HG02571 (cell line): Measurements from ENCODE around the gene ARHGEF3.

Source experiments
- ATAC-seq: cut with Tn5 transposase; IDR thresholded peaks from one replicate; pipeline ENCODE4 v1.9.1; 2021; ENCODE audit warnings: mild to moderate bottlenecking, moderate library complexity; ENCODE audit not compliant: unreplicated experiment

Gene ARHGEF3

DNA sequence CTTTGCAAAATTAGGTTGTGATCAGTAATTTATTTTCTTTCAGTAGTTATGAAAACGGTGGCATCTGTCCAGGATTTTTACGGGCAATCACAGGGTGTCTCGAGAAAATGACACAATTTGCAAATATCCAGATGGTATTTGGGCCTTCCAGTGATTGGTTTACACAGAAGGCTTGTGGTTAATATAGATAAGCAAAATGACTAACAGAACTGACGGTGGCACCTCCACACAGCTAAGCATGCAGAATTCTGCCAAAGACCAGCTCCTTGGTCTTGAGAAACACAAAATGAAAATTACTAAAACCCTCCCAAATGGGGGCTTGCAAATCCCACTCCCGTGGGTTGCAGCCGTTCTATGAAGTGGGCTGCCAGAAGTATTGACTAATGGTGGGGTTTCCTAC is 5.5 kb downstream of the ARHGEF3 start:
- ATAC-seq: no peak

DNA sequence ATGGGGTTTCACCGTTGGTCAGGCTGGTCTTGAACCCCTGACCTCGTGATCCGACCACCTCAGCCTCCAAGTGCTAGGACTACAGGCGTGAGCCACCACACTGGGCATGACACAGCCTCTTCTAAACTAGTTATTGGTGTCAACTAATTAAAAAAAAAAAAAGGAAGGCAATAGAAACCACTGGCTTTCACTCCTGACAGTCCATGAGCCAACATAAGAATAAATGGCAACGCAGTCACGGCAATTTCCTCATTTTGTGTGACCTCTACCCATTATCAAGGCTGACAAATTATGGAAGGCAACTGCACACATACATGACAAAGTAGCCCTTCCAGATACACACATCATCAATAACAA is 5.9 kb downstream of the ARHGEF3 start:
- no peak for ATAC-seq

DNA sequence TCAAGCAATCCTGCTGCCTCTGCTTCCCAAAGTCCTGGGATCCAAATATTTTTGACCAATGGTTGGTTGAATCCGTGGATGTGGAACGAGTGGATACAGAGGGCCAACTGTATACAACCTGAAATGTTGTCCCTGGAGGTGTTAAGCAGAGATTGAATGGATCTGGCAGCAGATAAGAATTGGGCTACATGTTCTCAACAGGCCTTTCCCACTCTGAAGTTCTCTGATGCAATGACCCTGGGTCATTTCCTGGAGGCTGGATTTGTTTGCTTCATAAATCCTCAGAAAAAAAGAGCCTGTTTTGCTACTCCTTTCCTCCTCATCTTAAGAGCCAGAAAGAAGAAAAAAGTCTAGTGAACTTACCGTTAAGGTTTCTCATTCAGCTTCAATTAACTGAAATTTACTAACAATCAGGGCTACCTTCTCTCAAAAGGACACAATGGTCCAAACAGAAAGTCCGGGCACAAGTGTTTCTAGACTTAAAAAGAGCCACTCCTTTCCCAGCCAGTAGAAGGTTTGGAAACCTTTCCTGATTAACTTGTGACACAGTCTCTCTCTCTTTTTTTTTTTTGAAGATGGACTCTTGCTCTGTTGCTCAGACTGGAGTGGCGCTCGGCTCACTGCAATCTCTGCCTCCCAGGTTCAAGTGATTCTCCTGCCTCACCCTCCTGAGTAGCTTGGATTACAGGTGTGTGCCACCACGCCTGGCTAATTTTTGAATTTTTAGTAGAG is 6.5 kb downstream of the ARHGEF3 start:
- no peak for ATAC-seq

DNA sequence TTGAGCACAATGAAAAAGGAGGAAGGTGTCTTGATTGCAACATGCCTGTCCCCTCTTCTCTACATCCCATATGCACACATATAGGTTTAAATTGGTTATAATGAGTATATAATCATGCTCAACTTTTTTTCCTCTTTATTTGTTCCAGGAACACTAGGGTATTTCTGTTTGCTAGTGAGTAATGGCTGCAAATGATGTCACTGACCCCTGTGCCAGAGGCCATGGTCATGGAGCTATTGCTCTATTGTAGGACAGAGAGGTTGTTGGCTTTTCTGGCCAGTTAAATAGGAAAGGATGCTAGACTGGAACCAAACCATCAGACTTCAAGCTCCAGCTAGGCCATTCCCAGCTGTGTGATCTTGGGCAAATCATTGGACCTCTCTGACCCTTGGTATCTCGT is 9.6 kb downstream of the ARHGEF3 start:
- ATAC-seq: no peak

DNA sequence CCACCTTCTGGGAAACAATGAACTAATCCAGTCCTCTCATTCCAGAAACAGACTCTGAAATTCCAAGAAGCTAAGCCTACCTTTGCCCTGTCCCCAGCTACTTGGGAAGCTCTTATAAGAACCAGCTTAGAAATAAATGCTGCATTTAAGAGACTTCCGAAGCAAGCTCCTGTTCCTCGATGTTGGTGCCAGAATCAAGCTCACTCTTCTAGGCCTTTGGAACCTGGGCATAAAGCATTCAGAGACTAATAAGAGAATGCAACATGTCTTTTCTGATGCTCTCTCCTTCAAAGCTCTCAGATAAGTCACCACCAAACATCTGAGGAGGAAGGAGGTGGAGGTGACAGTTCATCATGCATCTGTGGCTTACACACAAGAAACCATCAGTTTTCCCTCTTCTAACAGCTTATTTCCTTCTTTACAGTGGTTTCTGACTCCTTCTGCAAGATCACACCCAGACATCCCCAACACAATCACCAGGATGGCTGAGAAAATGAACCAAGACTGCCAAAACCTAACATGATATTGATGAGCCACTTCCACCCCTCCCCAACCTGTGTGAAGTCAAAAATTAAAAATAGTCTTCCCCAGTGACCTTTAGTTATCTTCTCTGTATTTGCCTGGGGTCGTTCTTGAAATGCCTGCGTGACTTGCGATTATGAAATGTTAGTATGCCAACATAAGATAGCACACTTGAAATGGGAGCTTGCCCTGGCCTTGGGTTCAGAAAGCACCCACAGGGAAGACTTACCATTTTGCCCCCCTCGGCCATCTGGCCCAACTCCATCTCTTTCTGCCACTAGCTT is 11.5 kb downstream of the ARHGEF3 start:
- ATAC-seq: no peak

DNA sequence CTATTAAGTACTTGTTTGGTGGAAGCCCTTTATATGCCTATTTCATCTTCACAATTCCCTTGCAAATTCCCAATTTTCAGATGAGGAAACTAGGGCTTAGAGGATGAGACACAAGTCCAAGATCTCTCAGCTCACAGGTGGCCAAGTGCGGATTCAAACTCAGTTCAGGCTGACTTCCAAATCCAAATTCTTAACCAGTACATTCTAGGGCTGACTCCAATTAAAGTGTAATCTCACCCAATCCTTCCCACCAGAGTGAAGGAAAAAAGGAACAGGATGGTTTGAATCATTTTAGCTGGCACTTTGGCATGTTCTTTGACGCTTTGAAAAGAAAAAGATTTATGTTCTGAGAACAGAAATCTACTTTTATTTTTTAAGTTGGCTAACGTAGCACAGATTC is 12.7 kb downstream of the ARHGEF3 start:
- ATAC-seq: no peak

DNA sequence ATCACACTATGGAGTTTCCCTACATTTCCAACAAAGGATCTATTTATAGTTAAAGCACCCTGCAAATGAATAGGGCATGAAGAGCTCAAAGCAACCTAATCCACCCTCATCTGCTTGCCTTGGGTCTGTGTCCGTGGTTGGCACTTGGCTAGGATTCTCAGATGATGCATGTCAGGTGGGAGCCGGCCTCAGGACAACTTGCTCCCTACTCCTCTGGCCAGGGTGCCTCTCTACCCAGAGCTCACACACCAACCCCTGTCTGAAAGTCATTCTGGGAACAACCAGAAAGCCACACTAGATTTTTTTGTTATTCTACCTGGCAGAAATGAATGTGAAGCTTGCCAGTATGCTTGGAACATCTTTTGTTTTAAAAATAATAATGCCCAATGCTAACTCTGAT is 13.2 kb downstream of the ARHGEF3 start:
- no peak for ATAC-seq

DNA sequence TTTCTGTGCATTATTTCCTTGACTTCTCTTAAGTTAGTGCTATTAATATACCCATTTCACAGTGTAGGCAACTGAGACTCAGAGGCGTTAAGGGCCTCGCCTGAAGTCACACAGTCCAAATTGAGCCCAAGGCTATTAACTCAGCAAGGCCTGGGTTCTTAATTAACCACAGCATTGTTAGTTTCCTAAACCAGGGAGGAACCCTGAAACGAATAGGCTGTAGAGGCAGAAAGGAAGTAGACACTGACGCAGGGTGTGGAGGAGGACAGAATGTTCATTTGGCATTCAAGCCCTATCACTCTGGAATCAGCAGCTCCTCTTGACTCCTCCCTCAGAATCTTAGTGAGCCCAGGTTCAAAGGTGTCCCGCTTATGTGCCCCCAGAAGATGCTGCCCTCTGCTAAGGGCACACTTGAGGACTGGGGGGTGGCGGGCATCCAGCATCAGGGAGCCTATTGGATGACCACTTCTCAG is 13.9 kb downstream of the ARHGEF3 start:
- ATAC-seq: no peak

DNA sequence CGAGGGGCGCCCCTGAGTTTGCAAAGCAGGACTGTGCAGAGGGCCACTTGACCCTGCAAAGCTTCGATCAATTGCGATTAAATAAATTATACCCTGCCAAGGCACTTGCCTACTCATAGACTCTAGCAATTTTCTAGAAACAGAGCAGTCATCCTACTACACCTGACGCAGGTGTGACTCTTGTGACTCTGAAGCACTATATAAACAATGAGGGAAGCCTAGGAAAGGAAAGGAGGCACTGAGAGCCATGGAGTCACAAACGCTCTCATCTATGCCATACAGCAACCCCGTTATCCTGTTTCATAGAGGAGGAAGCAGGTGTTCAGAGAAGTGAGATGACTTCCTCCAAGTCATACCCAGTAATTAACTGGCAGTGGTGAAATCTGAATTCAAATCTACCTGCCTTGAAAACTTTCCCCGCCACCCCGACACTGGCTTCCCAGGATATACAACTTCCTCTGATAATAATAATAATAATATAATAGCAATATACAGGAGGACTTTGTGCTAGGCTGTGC is 14.4 kb downstream of the ARHGEF3 start:
- no peak for ATAC-seq

DNA sequence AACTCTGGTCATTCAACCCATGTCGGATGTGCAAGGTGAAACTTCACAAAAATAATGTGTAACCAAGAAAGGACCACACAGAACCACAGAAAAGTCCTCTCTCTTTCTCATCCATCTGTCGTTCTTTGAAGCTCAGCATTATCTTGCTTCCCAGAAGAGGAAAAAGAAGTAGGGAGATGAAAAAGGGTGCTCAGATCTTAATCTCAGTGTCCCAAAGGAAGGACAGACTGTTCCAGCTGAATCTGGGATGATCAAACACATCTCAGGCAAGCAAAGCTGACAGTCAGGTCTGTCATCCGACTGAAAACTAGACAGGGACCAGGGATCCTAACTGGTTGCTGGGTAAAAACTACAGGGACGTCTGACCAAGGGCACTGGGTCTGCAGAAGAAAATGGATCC is 16.2 kb downstream of the ARHGEF3 start:
- no peak for ATAC-seq

DNA sequence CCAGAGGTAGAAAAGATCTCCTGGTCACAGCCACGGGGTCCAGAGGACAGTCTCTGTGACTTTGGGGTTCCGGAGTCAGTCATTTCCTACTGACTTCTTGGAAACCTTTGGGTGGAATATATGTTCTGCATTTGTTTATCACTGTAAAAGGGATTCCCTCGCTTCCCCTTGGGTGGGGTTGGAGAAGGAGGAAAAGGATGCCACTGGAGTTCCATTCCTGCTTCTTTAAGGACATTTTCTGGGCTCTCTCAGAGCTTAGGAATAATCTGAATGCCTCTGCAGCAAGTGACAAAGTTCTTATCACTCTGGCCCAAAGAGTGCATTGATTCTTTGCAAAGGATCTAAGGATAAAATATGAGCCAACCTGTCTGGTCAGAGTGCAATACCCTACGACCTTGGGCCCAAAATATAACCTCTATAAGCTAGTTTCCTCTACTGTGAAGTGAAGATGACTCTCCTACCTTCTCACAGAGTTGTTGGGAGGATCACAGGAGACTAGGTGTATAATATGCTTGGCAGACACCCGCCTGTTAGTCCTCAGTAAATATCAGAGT is 17.2 kb downstream of the ARHGEF3 start:
- ATAC-seq: no peak

DNA sequence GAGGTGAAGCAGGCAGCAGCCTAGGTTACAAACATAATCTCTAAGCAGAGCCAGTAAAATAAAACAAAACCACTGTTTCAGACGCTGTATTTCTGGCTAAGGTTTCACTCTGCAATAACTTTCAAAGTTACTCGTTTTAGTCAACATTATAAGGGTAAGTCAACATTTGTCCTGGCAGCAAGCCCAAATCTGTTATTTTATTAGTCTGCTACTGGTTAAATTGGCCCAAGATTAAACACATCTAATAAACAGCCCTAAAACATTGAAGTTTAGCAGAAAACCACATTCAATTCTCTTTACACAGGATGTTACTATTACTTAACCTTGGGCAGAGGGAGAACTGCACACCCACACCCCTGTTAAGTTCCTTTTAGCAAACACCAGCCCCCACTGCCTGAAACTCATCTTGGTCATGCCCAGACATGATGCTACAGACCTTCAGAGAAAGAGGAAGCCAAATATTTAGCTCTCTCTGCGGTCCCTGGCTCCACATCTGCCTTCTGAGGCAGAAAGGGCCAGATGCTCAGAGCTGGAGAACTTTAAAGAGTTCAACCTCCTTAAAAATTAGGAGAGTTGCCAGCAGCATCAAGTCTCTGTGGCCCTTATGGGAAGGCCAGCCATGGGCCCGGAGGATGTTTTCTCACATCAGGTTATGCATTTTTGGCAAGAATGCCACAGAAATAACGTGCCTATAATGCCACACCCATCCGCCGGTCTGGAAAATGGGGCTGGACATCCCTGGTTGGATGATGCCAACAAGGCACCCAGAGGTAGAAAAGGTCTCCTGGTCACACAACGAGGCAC is 17.9 kb downstream of the ARHGEF3 start:
- ATAC-seq: peak; percentile 96

DNA sequence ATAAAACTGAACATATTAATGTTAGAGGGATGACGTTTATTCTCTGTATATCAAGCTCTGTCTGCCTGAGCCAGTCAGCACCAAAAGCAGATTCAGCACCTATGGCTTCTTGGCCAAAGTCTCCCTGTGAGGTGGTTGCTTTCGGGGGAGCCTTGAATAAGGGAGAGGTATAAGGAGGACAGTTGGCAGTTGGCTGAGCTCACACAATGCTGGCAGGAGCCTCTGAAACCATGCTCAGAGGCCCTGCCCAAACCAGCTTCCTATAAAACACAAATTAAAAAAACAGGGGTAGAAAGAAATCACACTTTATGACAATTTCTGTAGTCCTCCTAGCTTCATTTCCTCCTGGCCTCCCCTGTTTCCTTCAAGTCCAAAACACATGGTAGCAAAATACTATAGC is 18.8 kb downstream of the ARHGEF3 start:
- ATAC-seq: no peak

DNA sequence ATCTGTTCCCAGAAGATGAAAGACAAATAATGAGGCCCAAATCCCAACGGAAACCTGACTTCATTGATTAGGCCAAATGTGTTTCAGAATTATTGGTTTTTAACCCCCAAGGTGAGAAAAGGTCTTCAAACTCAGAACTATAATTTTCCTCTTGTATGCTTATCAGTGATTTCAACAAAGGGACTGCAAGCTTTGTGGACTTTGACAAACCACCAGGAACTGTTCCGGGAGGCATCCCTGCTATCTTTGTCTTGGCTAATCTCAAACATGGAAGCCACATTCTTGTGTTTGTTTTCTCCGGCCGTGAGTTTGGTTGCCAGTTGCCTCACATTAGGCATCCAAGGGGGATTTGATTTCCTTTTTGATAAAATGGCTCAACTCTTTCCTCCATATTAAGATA is 19.5 kb downstream of the ARHGEF3 start:
- no peak for ATAC-seq

DNA sequence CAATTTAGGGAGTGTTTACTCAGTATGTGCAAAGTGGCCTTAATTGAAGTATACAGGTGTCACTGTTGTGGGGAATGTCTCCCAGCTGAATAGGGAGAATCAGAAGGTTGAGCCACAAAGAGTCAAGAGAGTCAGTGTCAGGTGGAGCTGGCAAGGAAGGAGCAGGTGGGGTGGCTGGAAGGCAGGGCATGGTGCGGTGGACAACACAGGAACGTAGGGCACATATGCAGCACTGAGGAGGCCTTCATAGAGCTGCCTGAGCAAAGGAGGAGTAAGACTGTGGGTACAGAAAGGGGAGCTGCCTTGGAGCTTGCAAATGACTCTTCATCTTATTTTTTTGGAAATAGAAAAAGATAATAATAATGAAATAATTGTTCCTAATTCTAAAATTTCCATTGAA is 20.0 kb downstream of the ARHGEF3 start:
- no peak for ATAC-seq

DNA sequence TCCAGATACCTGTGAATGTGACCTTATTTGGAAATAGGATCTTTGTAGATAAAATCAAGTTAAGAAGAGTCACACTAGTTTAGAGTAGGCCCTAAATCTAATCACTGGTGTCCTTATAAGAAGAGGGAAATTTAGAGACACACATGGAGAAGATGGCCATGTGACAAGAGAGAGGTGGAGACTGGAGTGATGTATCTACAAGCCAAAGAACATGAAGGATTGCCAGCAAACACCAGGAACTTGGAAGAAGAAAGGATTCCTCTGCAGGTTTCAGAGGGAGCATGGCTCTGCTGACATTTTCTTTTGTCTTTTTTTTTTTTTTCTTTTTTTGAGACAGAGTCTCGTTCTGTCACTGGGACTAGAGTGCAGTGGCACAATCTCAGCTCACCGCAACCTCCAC is 20.8 kb downstream of the ARHGEF3 start:
- ATAC-seq: no peak

DNA sequence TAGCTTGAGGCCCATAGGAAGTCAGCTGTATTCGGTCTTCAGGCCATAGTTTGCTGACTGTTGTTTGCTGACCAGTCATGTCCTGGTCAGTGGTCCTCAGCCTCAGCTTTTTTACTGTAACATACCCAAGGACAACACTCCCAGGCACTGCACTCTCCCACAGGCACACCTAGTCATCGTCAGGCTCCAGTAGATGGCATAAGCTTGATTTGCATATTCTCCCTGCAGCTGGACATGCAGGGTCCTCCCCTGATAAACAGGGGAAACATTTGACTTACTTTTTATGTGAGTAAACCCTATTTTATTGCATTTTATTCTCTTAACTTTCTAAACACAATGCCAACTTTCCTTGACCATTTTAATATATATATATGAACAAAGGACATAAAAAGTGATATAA is 22.9 kb downstream of the ARHGEF3 start:
- no peak for ATAC-seq

DNA sequence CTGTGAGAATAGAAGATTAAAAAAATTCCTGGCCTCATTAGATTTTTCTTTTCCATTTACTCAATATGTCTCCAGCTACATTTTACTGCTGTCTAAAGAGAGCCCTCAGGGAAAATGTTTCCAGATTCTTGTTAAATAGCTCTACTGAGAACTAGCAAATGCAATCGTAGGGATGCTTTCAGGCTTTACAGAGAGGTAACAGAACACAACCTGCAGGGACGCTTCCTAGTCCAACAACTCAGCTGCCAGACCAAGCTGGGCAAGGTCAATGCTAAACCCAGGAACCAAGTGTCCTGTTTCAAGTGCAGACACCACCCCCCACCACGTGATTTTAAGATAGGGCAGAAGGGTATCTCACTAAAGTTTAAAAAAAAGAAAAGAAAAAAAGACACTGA is 25.2 kb downstream of the ARHGEF3 start:
- ATAC-seq: no peak

DNA sequence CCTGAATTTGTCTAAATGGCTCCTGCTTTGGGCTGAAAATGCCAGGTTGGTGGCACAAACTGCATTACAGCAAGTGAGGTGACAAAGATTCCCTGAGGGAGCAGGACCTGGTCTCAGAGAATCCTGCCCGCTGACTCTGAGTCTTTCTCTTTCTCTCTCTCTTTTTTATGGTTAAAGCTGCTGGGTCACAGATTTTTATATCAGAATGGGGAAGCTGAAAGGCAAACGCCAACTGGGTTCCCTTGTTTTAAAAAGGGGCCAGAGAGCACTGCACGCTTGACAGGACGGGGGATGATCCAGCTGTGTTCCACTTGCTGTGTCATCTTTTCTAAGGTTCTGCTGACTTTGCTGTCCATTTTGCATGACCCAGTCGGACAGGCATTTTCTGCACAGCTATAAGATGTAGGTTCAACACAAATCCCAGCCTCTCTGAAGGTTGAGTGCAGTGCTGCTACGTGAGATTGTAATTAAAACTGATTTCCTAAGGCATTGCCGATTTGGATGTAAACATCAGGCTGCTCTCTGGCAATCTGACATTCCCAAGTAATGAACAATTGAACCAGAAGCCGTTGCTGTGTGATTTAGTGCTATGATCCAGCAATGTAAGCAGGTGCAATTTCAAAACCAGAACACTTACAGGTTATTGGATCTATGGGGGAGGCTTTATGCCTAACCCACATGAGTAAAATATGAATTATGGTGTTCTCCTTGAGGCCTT is 25.8 kb downstream of the ARHGEF3 start:
- ATAC-seq: no peak

DNA sequence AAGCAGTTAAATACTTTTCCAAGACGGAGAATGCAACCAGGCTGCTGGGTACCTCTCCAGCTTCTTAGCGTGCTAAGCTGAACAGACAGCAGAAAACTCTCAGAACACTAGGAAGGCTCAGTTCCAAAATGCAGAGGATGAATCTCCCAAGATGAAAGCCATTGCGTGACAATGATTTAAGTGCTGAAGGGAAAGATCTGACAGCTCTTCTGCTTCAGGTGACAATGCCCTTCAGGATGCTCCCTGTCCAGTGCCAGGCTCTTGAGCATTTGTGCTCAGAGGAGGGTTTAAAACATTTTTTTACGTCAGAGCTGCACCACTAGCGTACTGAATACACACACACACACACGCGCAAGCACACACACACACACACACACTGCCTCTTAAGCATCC is 26.3 kb downstream of the ARHGEF3 start:
- no peak for ATAC-seq

DNA sequence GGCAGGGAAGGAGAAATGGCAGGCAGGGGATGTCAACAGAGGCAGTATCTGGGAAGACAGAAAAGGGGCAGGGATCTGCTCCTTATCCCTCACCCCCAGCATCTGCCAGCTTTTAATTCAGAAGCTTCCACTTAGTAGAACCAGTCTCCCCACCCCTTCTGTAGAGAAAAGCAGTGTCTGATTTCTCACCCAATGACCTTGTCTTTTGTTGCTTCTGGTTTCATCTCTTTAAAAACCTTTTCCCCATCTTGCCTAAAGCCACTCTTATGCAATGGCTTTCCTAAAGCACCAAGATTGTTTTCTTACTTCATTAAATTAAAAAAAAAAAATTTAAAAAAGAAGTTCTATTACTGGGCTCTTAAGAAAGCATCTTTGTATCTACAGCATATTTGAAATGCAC is 27.8 kb downstream of the ARHGEF3 start:
- no peak for ATAC-seq
